Activated naive CD4-positive, alpha-beta T cell treated with anti-CD3 and anti-CD28 coated beads, Interleukin-2, amount 50 U/mL, for 72 hours (primary cell): ENCODE results near the gene GRB2. TPM values are rescaled to one million over a fixed set of nuclear protein-coding genes. Genes with fewer than 3 reads are reported as not detected.
A peak's percentile ranks its signal among the peaks of the same experiment; 100 is the strongest.
"Not testable (repeated sequence)": the region's sequence is repeated elsewhere in the genome, so short reads cannot be mapped to it uniquely, and the experiment has no call there.

Source experiments
- ATAC-seq, 2 donors: fragments of 150-1000 bp; cut with Tn5 transposase; 2 replicates each; pipeline ENCODE4 v1.10.0; 2021; ENCODE audit warnings: mild to moderate bottlenecking in 2 of 2, moderate library complexity in 2 of 2
- DNase-seq, 2 donors: peaks; one replicate each; pipeline ENCODE4 v3.0.0; 2021 to 2022; ENCODE audit warnings: low spot score in 2 of 2
- H3K27ac Mint-ChIP-seq, 2 donors: one replicate each; pipeline ENCODE4 v1.8.0; 2022; ENCODE audit warnings: mild to moderate bottlenecking in 2 of 2, mixed read lengths in 2 of 2
- H3K36me3 Mint-ChIP-seq, 2 donors: one replicate each; pipeline ENCODE4 v1.8.0; 2022; ENCODE audit warnings: mixed read lengths in 2 of 2
- H3K9me3 Mint-ChIP-seq, 2 donors: one replicate each; pipeline ENCODE4 v1.8.0; 2022; ENCODE audit warnings: mixed read lengths in 2 of 2
- total RNA-seq, 2 donors: library from RNA; stranded (reverse); gene quantifications; one replicate each; pipeline ENCODE4 v1.2.3, GENCODE V29; 2022

The GRB2 gene
- total RNA-seq, 2 donors from 2014 or later = 163 to 180 TPM

DNA sequence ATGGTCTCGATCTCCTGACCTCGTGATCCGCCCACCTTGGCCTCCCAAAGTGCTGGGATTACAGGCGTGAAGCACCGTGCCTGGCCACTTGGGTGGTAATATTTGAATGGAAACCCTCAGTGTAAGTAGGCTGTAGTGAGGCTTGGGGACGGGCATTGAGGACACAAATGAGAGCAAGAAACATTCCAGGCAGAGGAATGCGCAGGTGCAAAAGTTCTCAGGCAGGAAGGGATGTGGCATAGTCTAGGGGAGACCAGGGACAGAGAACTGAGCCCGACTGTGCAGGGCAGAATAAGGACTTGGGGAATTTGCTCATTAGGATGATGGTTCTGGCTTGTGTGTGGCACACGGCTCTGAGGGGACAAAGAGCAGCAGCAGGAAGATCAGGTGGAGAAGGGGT, 54.8 kb downstream of the GRB2 start:
- peaks cover 3 to 4% of the 10 kb centered on the region in 2 donors for H3K9me3 Mint-ChIP-seq
- DNase-seq (no peak), ATAC-seq (no peak)
- peaks cover 5 to 17% of the 10 kb centered on the region in 2 donors for H3K36me3 Mint-ChIP-seq
- peak overlapping the region in 1 of 2 donors; percentile 0 for H3K27ac Mint-ChIP-seq

DNA sequence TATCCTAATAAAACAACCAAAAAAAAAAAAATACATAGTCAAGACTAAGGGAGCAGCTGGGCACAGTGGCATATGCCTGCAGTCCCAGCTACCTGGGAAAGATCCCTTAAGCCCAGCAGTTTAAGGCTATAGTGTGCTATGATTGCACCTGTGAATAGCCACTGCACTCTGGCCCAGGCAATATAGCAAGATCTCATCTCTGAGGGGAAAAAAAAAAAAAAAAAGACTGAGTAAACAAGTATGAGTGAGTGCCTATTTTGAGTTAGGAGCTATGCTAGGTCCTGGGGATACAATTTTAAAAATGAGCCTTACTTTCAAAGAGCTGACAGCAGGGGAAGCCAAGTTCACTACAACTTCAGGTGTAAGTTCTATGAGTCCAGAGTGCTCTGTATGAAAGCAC, 55.4 kb downstream of the GRB2 start:
- Mint-ChIP-seq H3K27ac (peak overlapping the region in 1 of 2 donors; percentile 71), H3K9me3 (peaks cover 0 to under 1% of the 10 kb centered on the region in 2 donors), H3K36me3 (peaks cover under 1 to 12% of the 10 kb centered on the region in 2 donors)
- DNase-seq (no peak), ATAC-seq (no peak)

DNA sequence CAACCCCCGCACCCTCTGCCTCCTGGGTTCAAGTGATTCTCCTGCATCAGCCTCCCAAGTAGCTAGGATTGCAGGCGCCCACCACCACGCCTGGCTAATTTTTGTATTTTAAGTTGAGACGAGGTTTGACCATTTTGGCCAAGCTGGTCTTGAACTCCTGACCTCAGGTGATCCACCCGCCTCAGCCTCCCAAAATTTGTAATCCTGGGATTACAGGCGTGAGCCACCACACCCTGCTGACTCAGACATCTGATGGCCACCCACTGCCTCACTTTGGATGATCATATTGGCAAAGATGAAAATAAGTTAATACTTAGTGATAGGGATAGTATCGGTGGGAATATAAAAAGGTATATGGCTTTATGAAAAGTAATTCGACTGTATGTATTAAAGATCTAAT, 55.9 kb downstream of the GRB2 start:
- ATAC-seq (no peak), DNase-seq (no peak)
- H3K9me3 Mint-ChIP-seq = no peaks in the 10 kb centered on the region
- H3K27ac Mint-ChIP-seq = peak overlapping the region in 1 of 2 donors; percentile 71
- H3K36me3 Mint-ChIP-seq = peaks cover 0 to 9% of the 10 kb centered on the region in 2 donors

DNA sequence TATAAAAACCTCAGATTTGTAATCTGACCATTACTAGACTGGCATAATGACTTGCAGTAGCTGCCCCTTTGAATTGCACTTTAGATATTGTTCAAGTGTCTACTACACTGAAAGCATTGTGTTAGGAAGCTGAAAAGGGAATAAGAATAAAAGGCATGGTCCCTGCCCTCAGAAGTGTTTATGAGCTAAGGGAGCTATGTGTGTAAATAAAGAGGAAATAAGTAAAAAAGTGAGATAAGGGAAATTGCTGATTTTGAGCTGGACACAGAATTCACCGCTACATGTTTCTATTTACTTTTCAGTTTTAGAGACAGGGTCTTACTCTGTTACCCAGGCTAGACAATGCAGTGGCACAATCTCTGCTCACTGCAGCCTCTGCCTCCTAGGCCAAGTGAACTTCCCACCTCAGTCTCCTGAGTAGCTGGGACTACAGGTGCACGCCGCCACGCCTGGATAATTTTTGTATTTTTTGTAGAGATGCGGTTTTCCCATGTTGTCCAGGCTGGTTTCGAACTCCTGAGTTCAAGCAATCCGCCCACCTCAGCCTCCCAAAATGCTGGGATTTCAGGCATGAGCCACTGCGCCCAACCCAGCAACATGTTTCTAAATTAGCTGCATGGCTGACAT, 57.0 kb downstream of the GRB2 start:
- DNase-seq (no peak), ATAC-seq (no peak)
- Mint-ChIP-seq H3K27ac (peak overlapping the region in 1 of 2 donors; percentile 80), H3K36me3 (no peaks in the 10 kb centered on the region), H3K9me3 (no peaks in the 10 kb centered on the region)

DNA sequence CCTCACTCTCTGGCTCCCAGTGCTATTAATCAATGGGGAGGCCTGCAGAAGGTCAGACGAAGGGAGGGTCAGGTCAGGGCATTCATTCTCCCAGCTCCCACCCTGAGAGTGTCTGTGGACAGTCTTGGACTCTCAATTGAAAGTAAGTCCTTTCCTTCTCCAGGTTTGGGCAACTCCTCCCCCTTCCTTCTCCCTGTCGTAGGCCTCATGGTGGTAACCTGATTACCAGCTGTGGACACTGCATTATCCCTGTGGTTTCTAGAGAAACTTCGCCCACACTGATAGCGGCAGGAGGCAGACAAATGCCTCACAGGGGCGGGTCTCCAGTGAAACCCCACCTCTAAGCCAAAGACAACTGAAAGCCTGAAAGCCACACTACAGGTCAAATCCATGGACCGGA, 58.6 kb downstream of the GRB2 start:
- DNase-seq = no peak
- Mint-ChIP-seq H3K9me3 (no peaks in the 10 kb centered on the region), H3K27ac (peak overlapping the region; percentile 80 to 92), H3K36me3 (no peaks in the 10 kb centered on the region)
- peak; percentile 30 to 58 for ATAC-seq

DNA sequence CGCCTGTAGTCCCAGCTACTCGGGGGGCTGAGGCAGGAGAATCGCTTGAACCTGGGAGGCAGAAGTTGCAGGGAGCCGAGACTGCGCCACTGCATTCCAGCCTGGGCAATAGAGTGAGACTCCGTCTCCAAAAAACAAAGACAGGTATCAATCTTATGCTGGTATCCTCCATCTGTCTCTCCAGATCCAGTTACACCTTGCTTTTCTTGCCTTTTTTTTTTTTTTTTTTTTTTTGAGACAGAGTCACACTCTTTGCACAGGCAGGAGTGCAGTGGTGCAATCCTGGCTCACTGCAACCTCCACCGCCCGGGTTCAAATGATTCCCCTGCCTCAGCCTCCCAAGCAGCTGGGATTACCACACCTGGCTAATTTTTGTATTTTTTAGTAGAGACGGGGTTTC, 59.1 kb downstream of the GRB2 start:
- not testable (repeated sequence) for H3K9me3 Mint-ChIP-seq, DNase-seq, H3K36me3 Mint-ChIP-seq
- H3K27ac Mint-ChIP-seq = peak overlapping the region; percentile 80 to 92
- peak in 1 of 2 donors; percentile 1 for ATAC-seq

DNA sequence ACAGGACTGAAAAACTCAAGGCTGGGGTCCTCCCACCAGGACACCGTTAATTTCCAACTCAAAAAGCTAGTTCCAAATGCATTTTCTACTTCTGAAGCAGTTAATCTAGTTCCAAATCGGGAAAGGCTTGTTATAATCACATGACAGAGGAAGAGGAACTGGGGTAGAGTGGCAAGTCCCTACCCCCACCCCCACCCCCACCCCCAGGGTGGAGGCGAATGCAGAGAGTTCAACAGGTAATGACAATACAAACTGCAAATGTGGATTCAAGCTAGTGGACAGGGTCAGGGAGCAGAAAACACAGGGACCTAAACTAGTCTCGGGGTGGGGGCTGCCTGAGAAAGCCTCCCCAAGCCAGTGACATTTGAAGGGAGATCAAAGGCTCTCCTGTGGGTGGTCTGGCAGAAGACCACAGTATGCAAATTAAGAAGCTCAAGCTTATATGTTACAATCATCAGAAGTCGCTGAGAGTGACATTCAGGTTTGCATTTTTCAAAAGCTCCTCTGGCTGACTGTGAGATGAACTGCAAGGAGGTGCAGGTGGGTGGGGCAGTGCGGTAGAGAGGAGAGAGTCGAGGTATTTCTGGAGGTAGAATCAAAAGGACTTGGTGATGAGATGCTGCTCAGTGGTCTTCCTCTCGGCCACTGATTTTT, 59.8 kb downstream of the GRB2 start:
- DNase-seq (peak in 1 of 2 donors; percentile 40), ATAC-seq (peak; percentile 55 to 58)
- no peaks in the 10 kb centered on the region for H3K36me3 Mint-ChIP-seq
- peak overlapping the region; percentile 53 to 61 for H3K27ac Mint-ChIP-seq
- no peaks in the 10 kb centered on the region for H3K9me3 Mint-ChIP-seq

DNA sequence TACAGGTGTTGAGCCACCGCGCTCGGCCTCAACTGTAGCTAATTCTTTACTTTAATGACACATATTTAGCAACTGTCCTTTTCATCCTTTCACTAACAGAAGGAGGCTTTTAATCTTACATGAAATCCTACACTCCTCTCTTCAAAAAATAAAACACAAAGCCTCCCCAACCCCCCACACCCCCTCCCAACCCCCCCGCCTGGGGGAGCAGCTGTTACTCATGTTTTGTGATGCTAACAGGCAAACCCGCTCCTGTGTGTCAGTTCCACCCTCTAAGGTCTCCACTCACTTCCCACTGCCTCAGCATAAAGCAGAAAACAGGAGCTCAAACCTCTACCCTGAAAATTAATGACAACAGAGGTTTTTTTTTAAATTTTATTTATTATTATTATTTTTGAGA, 60.8 kb downstream of the GRB2 start:
- peak in 1 of 2 donors; percentile 30 for ATAC-seq
- Mint-ChIP-seq H3K27ac (no peak overlapping the region), H3K36me3 (peaks cover 0 to 6% of the 10 kb centered on the region in 2 donors), H3K9me3 (peaks cover 0 to 3% of the 10 kb centered on the region in 2 donors)
- no peak for DNase-seq

DNA sequence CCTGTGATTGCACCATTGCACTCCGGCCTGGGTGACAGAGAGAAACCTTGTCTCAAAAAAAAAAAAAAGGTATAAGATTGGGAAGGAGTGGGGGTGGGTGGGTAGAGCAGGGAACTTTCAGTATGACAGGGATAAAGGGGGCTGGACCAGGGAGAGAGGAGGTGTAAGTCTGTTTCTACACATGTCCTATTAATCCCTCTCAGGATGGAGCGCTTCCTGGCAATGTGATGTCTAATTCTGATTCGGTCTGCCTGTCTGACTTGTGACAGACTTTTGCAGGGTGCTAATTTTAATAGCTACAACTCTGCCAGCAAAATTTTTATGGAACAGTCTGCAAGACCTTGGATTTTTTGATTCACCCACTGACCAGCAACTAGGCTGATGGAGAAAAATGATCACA, 62.5 kb downstream of the GRB2 start:
- no peak for ATAC-seq
- no peak for DNase-seq
- peaks cover 0 to 3% of the 10 kb centered on the region in 2 donors for H3K9me3 Mint-ChIP-seq
- H3K27ac Mint-ChIP-seq = peak overlapping the region in 1 of 2 donors; percentile 66
- peaks cover 0 to 6% of the 10 kb centered on the region in 2 donors for H3K36me3 Mint-ChIP-seq

DNA sequence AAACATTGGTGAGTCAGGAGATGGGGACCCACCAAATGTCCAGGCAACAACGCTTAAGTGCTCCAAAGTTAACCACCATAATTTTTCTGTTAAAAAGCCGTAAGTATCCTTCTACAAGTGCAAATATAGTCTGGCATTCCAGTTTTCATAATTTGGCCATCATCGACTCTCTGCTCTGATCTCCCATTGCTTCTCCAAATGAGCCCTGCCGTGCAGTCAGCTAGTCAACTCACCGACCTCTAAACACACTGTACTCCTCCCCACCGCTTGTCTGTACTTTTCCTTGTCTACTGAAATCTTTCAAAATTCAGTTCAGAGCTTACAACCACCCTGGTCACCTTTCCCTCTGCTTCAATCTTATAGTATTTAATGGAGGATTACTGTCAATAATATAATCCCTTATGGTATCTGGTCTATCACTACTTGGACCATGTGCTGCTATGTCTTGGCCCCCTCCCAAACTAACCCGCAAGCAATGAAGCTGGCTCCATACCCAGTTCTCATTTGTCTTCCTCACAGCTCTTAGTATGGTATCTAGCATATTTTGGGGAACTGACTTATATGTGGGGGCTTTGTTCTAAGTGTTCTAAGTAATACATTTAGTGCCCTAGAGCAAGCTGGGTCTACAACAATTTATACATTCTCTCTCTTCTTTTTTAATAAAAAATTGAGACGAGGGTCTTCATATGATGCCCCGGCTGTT, 63.5 kb downstream of the GRB2 start:
- no peak for DNase-seq
- ATAC-seq = no peak
- H3K9me3 Mint-ChIP-seq = peaks cover 0 to 3% of the 10 kb centered on the region in 2 donors
- peaks cover 0 to 6% of the 10 kb centered on the region in 2 donors for H3K36me3 Mint-ChIP-seq
- H3K27ac Mint-ChIP-seq = peak overlapping the region in 1 of 2 donors; percentile 32

DNA sequence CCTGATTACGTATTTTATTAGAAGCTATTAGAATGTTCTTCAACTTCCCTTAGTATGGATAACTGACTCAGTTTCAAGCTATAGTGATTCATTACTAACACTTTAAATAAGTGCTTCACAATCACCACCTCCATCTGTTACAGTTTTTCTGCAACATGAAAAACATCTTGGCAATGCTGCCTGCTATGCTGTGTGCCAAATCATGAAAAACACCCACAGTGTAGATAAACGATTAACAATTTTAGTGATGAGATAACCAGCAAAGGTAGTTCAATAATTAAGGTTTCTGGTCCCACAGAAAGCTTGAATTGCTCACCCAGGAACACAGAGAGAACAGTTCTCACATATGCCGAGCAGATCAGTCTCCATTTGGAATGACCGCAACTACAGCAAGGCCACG, 64.8 kb downstream of the GRB2 start:
- no peak for ATAC-seq
- peaks cover 0 to 3% of the 10 kb centered on the region in 2 donors for H3K9me3 Mint-ChIP-seq
- H3K36me3 Mint-ChIP-seq = peaks cover 0 to 6% of the 10 kb centered on the region in 2 donors
- peak overlapping the region in 1 of 2 donors; percentile 4 for H3K27ac Mint-ChIP-seq
- no peak for DNase-seq

DNA sequence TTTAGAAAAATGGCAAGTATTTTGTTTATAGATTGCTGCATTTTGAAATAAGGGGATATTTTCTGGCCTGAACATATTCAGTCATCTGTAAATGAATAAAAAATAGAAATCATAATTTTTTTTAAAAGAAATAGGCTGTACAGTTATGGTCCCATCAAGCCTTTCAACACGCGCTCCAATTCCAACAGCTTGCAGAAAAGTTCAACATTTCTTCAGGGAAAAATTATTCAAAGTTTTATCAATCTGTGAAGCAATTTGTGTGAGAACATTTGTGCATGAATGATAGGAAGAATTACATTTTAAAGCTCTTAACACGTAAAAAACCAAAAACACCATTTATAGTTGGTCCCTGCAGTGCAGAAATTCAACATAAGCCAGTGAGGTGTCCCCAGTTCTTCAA, 65.5 kb downstream of the GRB2 start:
- DNase-seq = no peak
- Mint-ChIP-seq H3K9me3 (peaks cover 0 to 3% of the 10 kb centered on the region in 2 donors), H3K36me3 (peaks cover 0 to 6% of the 10 kb centered on the region in 2 donors), H3K27ac (peak overlapping the region; percentile 65 to 82)
- no peak for ATAC-seq

DNA sequence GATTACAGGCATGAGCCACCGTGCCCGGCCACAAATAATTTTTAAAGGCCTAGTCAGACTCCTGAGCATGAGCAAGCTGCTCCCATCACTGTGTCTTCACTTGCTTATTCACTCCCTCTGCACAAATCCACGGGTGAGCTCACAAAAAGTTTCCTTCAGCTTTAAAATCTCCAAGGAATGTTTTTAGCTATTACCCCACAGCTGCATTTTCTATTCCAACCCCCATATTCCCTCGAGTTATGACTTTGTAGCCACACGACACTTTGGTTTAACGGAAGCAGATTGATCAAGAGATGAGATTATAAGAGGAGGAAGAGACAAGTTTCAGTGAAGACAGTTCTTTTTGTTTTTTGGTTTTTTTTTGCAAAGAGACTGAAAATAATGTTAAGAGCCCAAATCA, 67.1 kb downstream of the GRB2 start:
- H3K36me3 Mint-ChIP-seq = peaks cover 0 to 6% of the 10 kb centered on the region in 2 donors
- peak; percentile 30 to 69 for ATAC-seq
- H3K9me3 Mint-ChIP-seq = peaks cover 0 to 3% of the 10 kb centered on the region in 2 donors
- H3K27ac Mint-ChIP-seq = peak overlapping the region; percentile 76 to 82
- no peak for DNase-seq

DNA sequence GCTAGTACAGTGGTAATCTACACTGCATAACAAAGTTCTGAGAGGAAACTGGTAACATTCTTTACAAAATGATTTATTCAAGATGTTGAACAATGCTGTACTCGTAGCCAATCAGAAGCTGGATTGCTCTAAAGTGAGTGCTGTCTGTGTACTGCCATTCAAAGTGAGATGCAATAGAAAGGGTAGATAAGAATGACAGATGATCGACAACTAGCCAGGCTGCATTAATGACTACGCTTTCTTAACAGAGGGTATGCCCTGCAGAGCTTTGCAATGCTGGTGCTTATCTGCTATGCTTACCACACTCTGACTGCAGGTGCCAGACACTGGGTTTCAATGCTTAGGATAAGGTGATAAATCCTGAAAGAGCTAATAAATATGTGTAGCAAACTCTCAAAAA, 70.2 kb downstream of the GRB2 start:
- peaks cover 0 to 13% of the 10 kb centered on the region in 2 donors for H3K36me3 Mint-ChIP-seq
- DNase-seq (no peak), ATAC-seq (no peak)
- H3K27ac Mint-ChIP-seq = no peak overlapping the region
- H3K9me3 Mint-ChIP-seq = peaks cover 0 to 3% of the 10 kb centered on the region in 2 donors

DNA sequence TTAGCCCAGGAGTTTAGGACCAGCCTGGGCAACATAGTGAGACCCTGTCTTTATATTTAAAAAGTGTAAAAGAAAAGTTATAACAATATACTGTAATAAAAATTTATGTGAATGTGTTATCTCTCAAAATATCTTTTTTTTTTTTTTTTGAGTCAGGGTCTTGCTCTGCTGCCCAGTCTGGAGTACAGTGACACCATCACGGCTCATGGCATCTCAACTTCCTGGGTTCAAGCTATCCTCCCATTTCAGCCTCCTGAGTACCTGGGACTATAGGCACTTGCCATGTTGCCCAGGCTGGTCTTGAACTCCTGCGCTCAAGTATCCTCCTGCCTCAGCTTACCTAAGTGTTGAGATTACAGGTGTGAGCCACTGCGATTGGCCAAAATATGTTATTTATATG, 70.8 kb downstream of the GRB2 start:
- peaks cover 0 to 7% of the 10 kb centered on the region in 2 donors for H3K36me3 Mint-ChIP-seq
- no peak for ATAC-seq

DNA sequence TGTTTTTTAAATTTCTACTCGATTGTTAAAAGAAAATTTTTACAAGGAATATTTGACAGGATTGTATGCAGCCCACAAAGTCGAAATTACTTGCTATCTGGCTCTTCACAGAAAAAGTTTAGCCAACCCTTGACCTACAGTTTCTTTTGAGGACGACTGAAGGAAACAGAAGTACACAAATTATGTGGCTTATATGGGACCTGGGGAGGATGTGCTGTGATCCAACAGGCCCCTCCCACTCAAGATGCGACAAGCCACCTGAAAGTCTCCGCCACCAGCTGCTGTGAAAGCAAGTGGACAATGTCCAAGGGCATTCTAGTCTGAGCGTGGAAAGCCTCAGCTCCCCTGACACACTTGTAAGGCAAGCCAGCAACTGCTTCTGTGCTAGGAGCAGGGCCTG, 73.8 kb downstream of the GRB2 start:
- no peak overlapping the region for H3K27ac Mint-ChIP-seq
- DNase-seq (no peak), ATAC-seq (no peak)
- H3K9me3 Mint-ChIP-seq = no peaks in the 10 kb centered on the region
- H3K36me3 Mint-ChIP-seq = peaks cover 0 to 7% of the 10 kb centered on the region in 2 donors

More for the DNA sequence above, 70.8 kb downstream of the GRB2 start:
- no peak for DNase-seq
- no peak overlapping the region for H3K27ac Mint-ChIP-seq
- H3K9me3 Mint-ChIP-seq = no peaks in the 10 kb centered on the region

DNA sequence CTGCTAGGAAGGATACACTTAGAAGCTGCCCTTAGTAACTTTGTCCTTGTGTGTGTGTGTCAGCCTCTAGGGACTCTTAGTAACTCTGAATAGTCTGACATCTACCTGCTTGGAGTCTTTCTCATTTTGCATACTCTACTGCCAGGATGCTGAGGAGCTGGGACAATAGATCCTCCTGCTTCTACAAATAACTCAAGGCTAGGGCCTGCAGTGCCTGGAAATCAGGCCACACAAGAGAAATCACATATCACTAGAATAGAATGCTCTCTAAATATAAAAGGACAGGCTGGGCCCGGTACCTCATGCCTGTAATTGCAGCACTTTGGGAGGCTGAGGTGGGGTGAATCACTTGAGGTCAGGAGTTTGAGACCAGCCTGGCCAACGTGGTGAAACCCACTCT, 77.7 kb downstream of the GRB2 start:
- ATAC-seq = no peak
- H3K9me3 Mint-ChIP-seq = no peaks in the 10 kb centered on the region
- no peak for DNase-seq
- peak overlapping the region in 1 of 2 donors; percentile 65 for H3K27ac Mint-ChIP-seq
- H3K36me3 Mint-ChIP-seq = peaks cover 0 to 16% of the 10 kb centered on the region in 2 donors
